Measurements from ENCODE around the gene NUDCD2. TPM values are rescaled to one million over a fixed set of nuclear protein-coding genes. Genes with fewer than 3 reads are reported as not detected.
"Not testable (repeated sequence)": the region's sequence is repeated elsewhere in the genome, so short reads cannot be mapped to it uniquely, and the experiment has no call there.

The NUDCD2 gene
- total and polyA plus RNA-seq, 2 donors (not counting 1 experiment from before 2014, with no cell fraction given), result 6.8 to 24.4 TPM

- Histone ChIP-seq H2AFZ (ENCODE audit: insufficient read depth, low read depth, low read length, poor library complexity, severe bottlenecking) (no peak overlapping the region), H3K27ac (ENCODE audit: low read length in 2 of 2) (no peak overlapping the region), H3K4me3 (ENCODE audit: control extremely low read depth in 1 of 5, extremely low read depth in 1 of 5, insufficient read depth in 1 of 5, low read depth in 2 of 5, low read length in 4 of 5) (no peak overlapping the region), H3K36me3 (replicated peaks in 1 of 2; ENCODE audit: control extremely low read depth in 1 of 2, control insufficient read depth in 1 of 2, extremely low read depth in 1 of 2, insufficient read depth in 2 of 2, low read length in 1 of 2) (peaks cover 2 to 25% of the 10 kb centered on the region in 2 experiments), H3K4me1 (ENCODE audit: control insufficient read depth in 2 of 2, insufficient read depth in 2 of 2, low read length in 2 of 2) (peaks cover 13 to 22% of the 10 kb centered on the region in 2 donors), H3K9ac (ENCODE audit: low read length) (no peak overlapping the region), H3K27me3 (replicated peaks in 1 of 4; ENCODE audit: control extremely low read depth in 1 of 4, control insufficient read depth in 3 of 4, insufficient read depth in 4 of 4, low read length in 3 of 4) (no peaks in the 10 kb centered on the region), H3K79me2 (ENCODE audit: control insufficient read depth, insufficient read depth, low read length) (peaks cover 30% of the 10 kb centered on the region), H4K20me1 (ENCODE audit: control insufficient read depth, insufficient read depth, low read length, poor library complexity, severe bottlenecking) (no peaks in the 10 kb centered on the region), H3K9me3 (ENCODE audit: control extremely low read depth in 1 of 3, control insufficient read depth in 2 of 3, insufficient read depth in 1 of 3, low read length in 2 of 3) (no peaks in the 10 kb centered on the region), H3K4me2 (replicated peaks; ENCODE audit: low read depth, low read length, poor library complexity, severe bottlenecking) (no peak overlapping the region)
- WGBS (ENCODE audit: insufficient coverage), result no CpG with 5 or more reads among the region's 2 CpGs
- no peak overlapping the region for H3K4me3 Mint-ChIP-seq
- no peak for TF ChIP-seq EZH2 (IDR thresholded peaks at IDR 0.05; ENCODE audit: borderline replicate concordance, insufficient read depth, low read depth, low read length, poor library complexity, severe bottlenecking)
- no peak for DNase-seq
- H3K27ac Mint-ChIP-seq, result no peak overlapping the region
- POLR2A ChIA-PET, result no interaction called here
- H3K9me3 Mint-ChIP-seq (ENCODE audit: insufficient read depth), result no peaks in the 10 kb centered on the region
- no peak for ATAC-seq (ENCODE audit: low read depth)
- CTCF ChIA-PET, result interaction anchor here (0.7 to 6.9 kb wide), 2 partner anchors 11 to 16 kb away, joined by 3 to 49 read pairs; partner anchors contain the start of gene CCNG1
- intact Hi-C loops (cut with micrococcal nuclease), result no loop called here
- H3K4me1 Mint-ChIP-seq, result peaks cover 27% of the 10 kb centered on the region
- H3K27me3 Mint-ChIP-seq, result no peaks in the 10 kb centered on the region
Observed at GRCh38 chr5:163456029-163456589, 3.8 kb downstream of the NUDCD2 start.

DNA sequence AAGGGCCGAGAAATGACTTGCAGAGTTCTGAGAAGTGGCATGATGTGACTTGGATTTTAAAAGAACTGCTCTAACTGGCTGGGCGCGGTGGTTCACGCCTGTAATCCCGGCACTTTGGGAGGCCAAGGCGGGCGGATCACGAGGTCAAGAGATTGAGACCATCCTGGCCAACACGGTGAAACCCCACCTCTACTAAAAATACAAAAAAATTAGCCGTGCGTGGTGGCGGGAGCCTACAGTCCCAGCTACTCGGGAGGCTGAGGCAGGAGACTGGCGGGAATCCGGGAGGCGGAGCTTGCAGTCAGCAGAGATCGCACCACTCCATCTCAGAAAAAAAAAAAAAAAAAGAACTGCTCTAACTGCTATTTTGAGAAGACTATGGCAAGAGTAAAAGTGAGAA, 4.5 kb downstream of the NUDCD2 start:
- intact Hi-C loops (cut with micrococcal nuclease); H3K4me2 ChIP-seq (replicated peaks; ENCODE audit: low read depth, low read length, poor library complexity, severe bottlenecking); ATAC-seq (ENCODE audit: low read depth); H3K9me3 Mint-ChIP-seq (ENCODE audit: insufficient read depth); H3K4me3 ChIP-seq (ENCODE audit: control extremely low read depth in 1 of 5, extremely low read depth in 1 of 5, insufficient read depth in 1 of 5, low read depth in 2 of 5, low read length in 4 of 5); H3K27ac Mint-ChIP-seq; DNase-seq; H3K27me3 ChIP-seq (replicated peaks in 1 of 4; ENCODE audit: control extremely low read depth in 1 of 4, control insufficient read depth in 3 of 4, insufficient read depth in 4 of 4, low read length in 3 of 4); H3K9me3 ChIP-seq (ENCODE audit: control extremely low read depth in 1 of 3, control insufficient read depth in 2 of 3, insufficient read depth in 1 of 3, low read length in 2 of 3); H3K4me3 Mint-ChIP-seq; H3K27ac ChIP-seq (ENCODE audit: low read length in 2 of 2); H4K20me1 ChIP-seq (ENCODE audit: control insufficient read depth, insufficient read depth, low read length, poor library complexity, severe bottlenecking); H3K9ac ChIP-seq (ENCODE audit: low read length); H2AFZ ChIP-seq (ENCODE audit: insufficient read depth, low read depth, low read length, poor library complexity, severe bottlenecking); POLR2A ChIA-PET; H3K27me3 Mint-ChIP-seq: not testable (repeated sequence)
- 100% methylated on average over 4 of the region's 17 CpGs for WGBS (ENCODE audit: insufficient coverage)
- H3K36me3 ChIP-seq (replicated peaks in 1 of 2; ENCODE audit: control extremely low read depth in 1 of 2, control insufficient read depth in 1 of 2, extremely low read depth in 1 of 2, insufficient read depth in 2 of 2, low read length in 1 of 2), result peaks cover 2 to 32% of the 10 kb centered on the region in 2 experiments
- CTCF ChIA-PET, result interaction anchor here (6.9 kb wide), 1 partner anchor 15 kb away, joined by 49 read pairs; the partner anchor contains the start of gene CCNG1
- peaks cover 10 to 16% of the 10 kb centered on the region in 2 donors for H3K4me1 ChIP-seq (ENCODE audit: control insufficient read depth in 2 of 2, insufficient read depth in 2 of 2, low read length in 2 of 2)
- peaks cover 21% of the 10 kb centered on the region for H3K4me1 Mint-ChIP-seq
- peaks cover 30% of the 10 kb centered on the region for H3K79me2 ChIP-seq (ENCODE audit: control insufficient read depth, insufficient read depth, low read length)

All from B cell (primary cell).